DOHH2 (cell line): Measurements from ENCODE around the gene RABEP1.

Experiments
- CTCF ChIP-seq: fragments of 200-600 bp; sonication (generic); IDR thresholded peaks from one replicate; pipeline ENCODE4 v1.5.1; 2014; ENCODE audit warnings: antibody characterized with exemption, mild to moderate bottlenecking, low read depth, low read length; ENCODE audit not compliant: poor library complexity, severe bottlenecking
- EZH2phosphoT487 ChIP-seq: fragments of 200-600 bp; sonication (generic); IDR thresholded peaks from 2 replicates; pipeline ENCODE4 v1.6.1; 2017; ENCODE audit warnings: borderline replicate concordance, mild to moderate bottlenecking, antibody characterized with exemption, low read length, moderate library complexity, mixed read lengths

- no peak for TF ChIP-seq CTCF
- no peak for TF ChIP-seq EZH2phosphoT487
Observed at GRCh38 chr17:5362162-5362811, 80.2 kb downstream of the RABEP1 start.
